SJSA1 (cell line): ENCODE data around the gene ERRFI1. TPM values are rescaled to one million over a fixed set of nuclear protein-coding genes. Genes with fewer than 3 reads are reported as not detected.
A peak's percentile ranks its signal among the peaks of the same experiment; 100 is the strongest.
"Not testable (repeated sequence)": the region's sequence is repeated elsewhere in the genome, so short reads cannot be mapped to it uniquely, and the experiment has no call there.

Experiments
- DNase-seq, 2 experiments: peaks; one replicate each; pipeline ENCODE4 v3.0.0-alpha.2; 2015 to 2020; ENCODE audit warnings: low spot score in 2 of 2, low read depth in 1 of 2
- H3K27ac ChIP-seq: fragments of 250-450 bp; sonication (Bioruptor Pico); 2 replicates; pipeline ENCODE4 v1.5.1; 2020; ENCODE audit warnings: mild to moderate bottlenecking, moderate library complexity
- H3K27me3 ChIP-seq: fragments of 250-450 bp; sonication (Bioruptor Pico); replicated peaks from 2 replicates; pipeline ENCODE4 v1.5.1; 2020; ENCODE audit warnings: mild to moderate bottlenecking, moderate library complexity
- H3K36me3 ChIP-seq: fragments of 250-450 bp; sonication (Bioruptor Pico); 2 replicates; pipeline ENCODE4 v1.5.1; 2020; ENCODE audit warnings: mild to moderate bottlenecking
- H3K4me1 ChIP-seq: fragments of 250-450 bp; sonication (Bioruptor Pico); replicated peaks from 2 replicates; pipeline ENCODE4 v1.6.1; 2021; ENCODE audit warnings: mild to moderate bottlenecking
- H3K4me3 ChIP-seq: fragments of 250-450 bp; sonication (Bioruptor Pico); 2 replicates; pipeline ENCODE4 v1.5.1; 2020; ENCODE audit warnings: mild to moderate bottlenecking
- H3K9me3 ChIP-seq: fragments of 250-450 bp; sonication (Bioruptor Pico); replicated peaks from 2 replicates; pipeline ENCODE4 v1.5.1; 2020; ENCODE audit warnings: mild to moderate bottlenecking
- total RNA-seq: library from RNA; depleted of rRNA; stranded (reverse); fragments of >200 nt; shearing (Covaris generic); gene quantifications from 2 replicates; pipeline ENCODE4 v1.2.3, GENCODE V29; 2014

The ERRFI1 gene
- total RNA-seq, 1 experiment from 2014 or later, result 21.7 TPM

DNA sequence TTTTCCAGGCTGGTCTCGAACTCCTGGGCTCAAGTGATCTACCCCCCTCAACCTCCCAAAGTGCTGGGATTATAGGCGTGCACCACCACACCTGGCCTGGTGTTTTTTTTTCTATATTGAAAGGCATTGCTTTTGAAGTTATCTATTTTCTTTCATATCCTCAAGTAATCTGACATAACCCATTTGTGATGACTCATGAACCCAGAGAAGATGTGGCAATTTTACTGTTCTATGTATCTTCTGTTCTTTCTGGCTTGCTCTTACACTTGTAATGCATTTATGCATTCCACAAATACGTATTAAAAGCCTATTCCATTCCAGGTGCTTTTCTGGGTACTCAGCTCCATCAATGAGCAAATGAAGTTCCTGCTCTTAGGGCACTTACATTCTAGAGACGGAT is 29.9 kb upstream of the ERRFI1 start:
- H3K9me3 ChIP-seq, result no peaks in the 10 kb centered on the region
- H3K36me3 ChIP-seq, result no peaks in the 10 kb centered on the region
- no peak overlapping the region for H3K27ac ChIP-seq
- peaks cover 15% of the 10 kb centered on the region for H3K4me1 ChIP-seq
- no peak for DNase-seq
- no peaks in the 10 kb centered on the region for H3K27me3 ChIP-seq
- no peak overlapping the region for H3K4me3 ChIP-seq

DNA sequence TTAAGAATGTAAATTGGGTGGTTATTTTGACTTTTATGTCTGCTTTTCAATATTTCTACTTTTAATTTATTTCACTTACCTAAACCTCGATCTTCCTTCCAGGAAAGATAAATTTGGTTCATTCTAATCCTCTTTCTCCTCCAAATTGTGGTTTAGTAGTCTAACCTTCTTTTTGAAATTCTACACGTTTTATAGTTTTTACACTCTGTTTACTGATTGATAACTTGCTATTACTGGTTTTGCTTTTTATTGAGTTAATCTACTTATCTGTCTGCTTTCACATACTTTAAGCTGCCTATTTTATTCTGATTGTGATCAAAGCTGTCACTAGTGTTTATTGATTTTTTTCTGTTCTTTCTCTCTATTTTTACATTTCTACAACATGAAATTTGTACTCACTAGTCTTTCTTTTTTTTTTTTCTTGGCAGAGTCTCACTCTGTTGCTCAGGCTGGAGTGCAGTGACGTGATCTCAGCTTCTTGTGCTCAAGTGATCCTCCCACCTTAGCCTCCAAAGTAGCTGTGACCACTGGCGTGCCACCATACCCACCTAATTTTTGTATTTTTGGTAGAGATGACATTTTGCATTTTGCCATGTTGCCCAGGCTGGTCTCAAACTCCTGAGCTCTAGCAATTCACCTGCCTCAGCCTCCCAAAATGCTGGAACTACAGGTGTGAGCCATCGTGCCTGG is 27.9 kb upstream of the ERRFI1 start:
- Histone ChIP-seq H3K4me1 (peaks cover 7% of the 10 kb centered on the region), H3K27ac (no peak overlapping the region), H3K4me3 (no peak overlapping the region), H3K27me3 (no peaks in the 10 kb centered on the region), H3K36me3 (no peaks in the 10 kb centered on the region), H3K9me3 (no peaks in the 10 kb centered on the region)
- DNase-seq, result no peak

DNA sequence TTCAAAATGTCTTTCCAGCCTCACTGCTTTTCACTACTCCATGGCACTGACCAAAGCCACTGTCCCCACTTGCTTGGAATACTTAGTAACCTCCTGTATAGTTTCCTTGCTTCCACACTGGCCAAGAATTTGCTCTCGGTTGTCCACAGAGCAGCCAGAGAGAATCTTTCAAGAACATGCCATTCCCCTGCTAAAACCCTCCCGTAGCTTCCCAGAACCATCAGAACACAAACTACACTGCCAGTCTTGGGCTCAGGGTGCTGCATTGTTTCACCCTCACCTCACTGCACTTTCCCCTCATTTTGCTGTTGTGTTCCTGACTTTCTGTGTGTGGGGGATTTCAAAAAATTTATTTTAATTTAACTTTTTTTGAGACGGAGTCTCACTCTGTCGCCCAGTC is 25.5 kb upstream of the ERRFI1 start:
- H3K4me3 ChIP-seq, result no peak overlapping the region
- peaks cover 13% of the 10 kb centered on the region for H3K4me1 ChIP-seq
- no peaks in the 10 kb centered on the region for H3K9me3 ChIP-seq
- H3K27me3 ChIP-seq, result no peaks in the 10 kb centered on the region
- no peak for DNase-seq
- H3K27ac ChIP-seq, result no peak overlapping the region
- no peaks in the 10 kb centered on the region for H3K36me3 ChIP-seq

DNA sequence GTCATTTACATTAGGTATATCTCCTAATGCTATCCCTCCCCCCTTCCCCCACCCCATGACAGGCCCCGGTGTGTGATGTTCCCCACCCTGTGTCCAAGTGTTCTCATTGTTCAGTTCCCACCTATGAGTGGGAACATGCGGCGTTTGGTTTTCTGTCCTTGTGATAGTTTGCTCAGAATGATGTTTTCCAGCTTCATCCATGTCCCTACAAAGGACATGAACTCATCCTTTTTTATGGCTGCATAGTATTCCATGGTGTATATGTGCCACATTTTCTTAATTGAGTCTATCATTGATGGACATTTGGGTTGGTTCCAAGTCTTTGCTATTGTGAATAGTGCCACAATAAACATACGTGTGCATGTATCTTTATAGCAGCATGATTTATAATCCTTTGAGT is 23.1 kb upstream of the ERRFI1 start:
- peaks cover 25% of the 10 kb centered on the region for H3K4me1 ChIP-seq
- H3K27me3 ChIP-seq, DNase-seq, H3K9me3 ChIP-seq, H3K27ac ChIP-seq, H3K36me3 ChIP-seq, H3K4me3 ChIP-seq: not testable (repeated sequence)

DNA sequence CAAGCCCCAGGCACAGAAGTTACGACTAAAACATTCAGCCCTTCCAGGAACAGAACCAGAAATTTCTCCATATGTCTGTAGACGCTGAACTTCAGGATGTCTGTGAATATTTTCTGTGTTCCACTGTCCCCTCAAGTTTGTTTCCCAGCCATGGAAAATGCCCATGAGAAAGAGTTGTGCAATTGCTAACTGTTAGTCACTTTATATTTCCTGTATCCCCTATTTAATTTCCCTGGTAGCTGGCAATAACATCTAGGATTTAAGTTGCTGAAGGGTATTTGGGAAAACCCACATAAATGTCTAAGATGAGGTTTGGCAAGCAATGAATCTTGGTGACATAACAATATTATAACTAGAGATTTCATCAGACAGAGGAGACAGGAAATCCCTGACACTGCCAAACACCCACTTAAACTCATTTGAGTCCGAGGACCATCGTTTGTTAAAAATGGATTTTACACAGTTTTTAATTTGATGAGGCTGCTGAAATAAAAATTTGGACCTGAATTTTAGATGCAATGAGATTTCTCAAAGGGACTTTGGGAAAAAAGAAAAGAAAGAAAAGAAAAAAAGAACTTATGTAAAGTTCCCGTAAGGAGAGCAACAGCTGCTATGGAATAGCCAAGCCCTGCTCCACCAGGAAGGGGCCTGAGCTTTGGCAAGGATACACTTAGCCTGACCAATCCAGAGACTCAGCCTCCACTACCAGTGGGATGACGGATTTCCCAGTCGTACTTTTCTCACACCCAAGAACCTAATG is 21.8 kb upstream of the ERRFI1 start:
- H3K4me3 ChIP-seq, result no peak overlapping the region
- peaks cover 25% of the 10 kb centered on the region for H3K4me1 ChIP-seq
- DNase-seq, result peak in 1 of 2 experiments; percentile 22
- H3K36me3 ChIP-seq, result no peaks in the 10 kb centered on the region
- no peaks in the 10 kb centered on the region for H3K27me3 ChIP-seq
- H3K9me3 ChIP-seq, result no peaks in the 10 kb centered on the region
- peak overlapping the region; percentile 13; the same call in 1 of the 2 replicates for H3K27ac ChIP-seq

DNA sequence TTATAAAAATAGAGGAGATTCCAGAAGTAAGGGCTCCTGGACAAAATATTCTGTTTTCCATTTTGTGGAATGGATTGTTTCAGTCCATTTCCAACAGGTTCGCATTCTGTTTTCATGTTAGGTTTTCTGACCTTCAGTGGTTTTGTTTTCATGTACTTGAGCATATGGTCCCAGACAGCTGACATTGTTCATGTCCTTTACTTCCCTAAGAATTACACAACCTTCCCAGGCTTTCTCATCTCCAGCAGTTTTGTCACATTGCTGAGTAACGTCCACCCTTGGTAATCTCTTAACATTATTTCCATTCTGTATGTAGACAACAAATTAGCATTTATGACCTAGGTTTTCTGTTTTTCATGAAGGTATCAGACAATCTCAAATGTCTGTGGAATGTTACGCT is 21.0 kb upstream of the ERRFI1 start:
- Histone ChIP-seq H3K9me3 (no peaks in the 10 kb centered on the region), H3K27me3 (no peaks in the 10 kb centered on the region), H3K36me3 (no peaks in the 10 kb centered on the region), H3K4me1 (peaks cover 25% of the 10 kb centered on the region), H3K27ac (no peak overlapping the region), H3K4me3 (no peak overlapping the region)
- no peak for DNase-seq

DNA sequence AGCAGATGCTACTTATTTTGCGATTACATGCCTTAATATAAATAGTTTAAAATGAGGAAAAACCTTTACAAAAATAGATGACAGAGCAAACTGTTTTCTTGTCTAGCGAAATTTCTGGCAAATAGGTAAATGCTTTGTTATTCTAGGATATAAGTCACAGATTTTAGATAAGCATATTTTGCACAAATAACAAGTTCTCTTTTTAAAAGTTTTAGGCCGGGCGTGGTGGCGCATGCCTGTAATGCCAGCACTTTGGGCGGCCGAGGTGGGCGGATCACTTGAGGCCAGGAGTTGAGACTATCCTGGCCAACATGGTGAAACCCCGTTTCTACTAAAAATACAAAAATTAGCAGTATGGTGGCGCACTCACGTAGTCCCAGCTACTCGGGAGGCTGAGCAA is 20.3 kb upstream of the ERRFI1 start:
- no peaks in the 10 kb centered on the region for H3K27me3 ChIP-seq
- no peaks in the 10 kb centered on the region for H3K36me3 ChIP-seq
- H3K9me3 ChIP-seq, result no peaks in the 10 kb centered on the region
- H3K4me3 ChIP-seq, result no peak overlapping the region
- no peak for DNase-seq
- H3K4me1 ChIP-seq, result peaks cover 25% of the 10 kb centered on the region
- H3K27ac ChIP-seq, result peak overlapping the region; percentile 16; the same call in 1 of the 2 replicates

DNA sequence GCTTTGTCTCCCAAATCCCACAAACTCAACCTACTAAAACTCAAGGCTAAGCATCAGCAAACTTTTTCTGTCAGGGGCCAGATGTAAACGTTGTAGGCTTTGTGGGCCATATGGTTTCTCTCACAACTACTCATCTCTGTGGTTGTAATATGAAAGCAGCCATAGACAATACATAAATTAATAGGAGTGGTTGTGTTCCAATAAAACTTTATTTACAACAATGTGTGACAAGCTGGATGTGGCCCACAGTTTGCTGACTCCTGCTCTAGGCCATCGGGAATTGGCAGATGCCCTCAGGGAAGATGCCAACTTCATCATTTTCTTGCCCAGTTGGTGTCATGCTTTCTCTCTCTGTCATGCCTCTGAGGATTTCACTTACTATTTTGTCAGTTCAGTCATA is 17.5 kb upstream of the ERRFI1 start:
- Histone ChIP-seq H3K27ac (no peak overlapping the region), H3K4me1 (peaks cover 40% of the 10 kb centered on the region), H3K27me3 (no peaks in the 10 kb centered on the region), H3K36me3 (no peaks in the 10 kb centered on the region), H3K4me3 (no peak overlapping the region), H3K9me3 (no peaks in the 10 kb centered on the region)
- no peak for DNase-seq

DNA sequence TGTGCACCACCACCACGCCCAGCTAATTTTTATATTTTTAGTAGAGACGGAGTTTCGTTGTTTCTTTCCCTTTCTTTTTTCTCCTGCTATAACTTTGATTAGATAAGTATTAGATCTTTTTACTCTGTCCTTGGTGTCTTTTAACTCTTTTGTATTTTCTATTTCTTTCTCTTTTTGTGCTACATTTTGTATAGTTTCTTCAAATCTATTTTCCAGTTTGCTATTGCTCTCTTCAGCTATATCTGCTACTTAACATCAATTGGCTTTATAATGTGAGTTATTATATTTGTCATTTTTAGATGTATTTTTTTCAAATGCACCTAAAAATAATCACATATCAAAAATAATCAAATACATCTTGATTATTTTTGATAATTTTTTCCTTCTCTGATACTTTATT is 16.0 kb upstream of the ERRFI1 start:
- Histone ChIP-seq H3K27ac (no peak overlapping the region), H3K4me3 (no peak overlapping the region), H3K27me3 (no peaks in the 10 kb centered on the region), H3K9me3 (no peaks in the 10 kb centered on the region), H3K36me3 (no peaks in the 10 kb centered on the region), H3K4me1 (peaks cover 32% of the 10 kb centered on the region)
- no peak for DNase-seq

DNA sequence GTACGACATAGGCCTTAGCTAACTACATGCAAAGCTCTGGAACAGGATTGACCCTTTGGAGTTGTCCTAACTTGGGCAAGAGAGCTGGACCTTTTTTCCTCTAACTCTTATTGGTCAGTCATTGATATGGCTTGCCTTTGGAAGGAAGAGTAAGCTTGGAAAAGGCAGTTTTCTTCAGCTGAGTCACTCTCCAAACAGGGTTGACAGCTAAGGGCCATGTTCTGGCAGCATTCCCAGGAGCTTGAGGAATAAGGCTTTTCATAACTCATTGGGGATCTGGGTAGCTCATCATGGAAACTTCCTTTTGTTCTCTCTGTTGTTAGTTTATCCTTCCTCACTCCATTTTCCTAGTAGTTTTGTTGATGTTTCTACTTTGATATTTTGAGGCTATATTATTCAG is 14.5 kb upstream of the ERRFI1 start:
- Histone ChIP-seq H3K27ac (peak overlapping the region; percentile 44), H3K36me3 (no peaks in the 10 kb centered on the region), H3K4me1 (peaks cover 16% of the 10 kb centered on the region), H3K4me3 (no peak overlapping the region), H3K27me3 (no peaks in the 10 kb centered on the region), H3K9me3 (no peaks in the 10 kb centered on the region)
- DNase-seq, result peak; percentile 90 to 95

DNA sequence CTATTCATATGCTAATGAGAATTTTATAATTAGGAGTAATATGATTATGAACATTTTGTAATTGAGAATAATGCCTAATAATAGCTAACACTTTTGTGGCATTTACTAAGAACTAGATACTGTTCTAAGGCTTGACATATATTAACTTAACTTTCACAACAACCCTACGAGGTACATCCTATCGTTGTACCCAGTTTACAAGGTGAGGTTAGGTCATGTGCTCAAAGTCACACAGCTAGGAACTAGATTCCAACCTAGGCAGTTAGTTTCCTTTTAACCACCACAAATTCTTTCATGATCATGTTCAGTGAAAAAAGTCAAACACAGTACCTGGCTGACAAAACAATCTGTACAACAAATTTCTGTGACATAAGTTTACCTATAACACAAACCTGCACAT is 13.0 kb upstream of the ERRFI1 start:
- H3K9me3 ChIP-seq, result no peaks in the 10 kb centered on the region
- H3K4me3 ChIP-seq, result no peak overlapping the region
- H3K36me3 ChIP-seq, result no peaks in the 10 kb centered on the region
- H3K27me3 ChIP-seq, result no peaks in the 10 kb centered on the region
- H3K4me1 ChIP-seq, result peaks cover 15% of the 10 kb centered on the region
- H3K27ac ChIP-seq, result no peak overlapping the region
- DNase-seq, result no peak

DNA sequence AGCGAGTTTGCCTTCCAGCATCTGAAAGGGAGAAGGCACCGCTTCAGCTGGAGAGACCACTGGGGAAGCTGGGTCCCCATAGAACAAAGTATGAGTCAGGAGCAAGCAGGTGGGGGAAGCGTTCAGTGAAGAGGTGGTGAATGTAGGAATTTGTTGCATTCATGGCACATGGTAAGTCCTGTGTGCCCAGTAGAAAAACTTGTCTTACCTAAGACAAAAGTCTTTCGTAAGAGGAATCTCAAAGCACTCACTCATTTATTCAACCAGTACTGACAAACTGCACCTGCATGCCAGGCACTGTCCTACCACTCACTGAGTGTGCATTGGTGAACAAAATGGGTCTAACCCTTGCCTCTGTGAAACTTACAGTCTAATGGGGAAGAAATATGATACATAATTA is 9.2 kb upstream of the ERRFI1 start:
- Histone ChIP-seq H3K4me1 (peaks cover 4% of the 10 kb centered on the region), H3K36me3 (no peaks in the 10 kb centered on the region), H3K27ac (no peak overlapping the region), H3K4me3 (no peak overlapping the region), H3K27me3 (no peaks in the 10 kb centered on the region), H3K9me3 (no peaks in the 10 kb centered on the region)
- DNase-seq, result no peak

DNA sequence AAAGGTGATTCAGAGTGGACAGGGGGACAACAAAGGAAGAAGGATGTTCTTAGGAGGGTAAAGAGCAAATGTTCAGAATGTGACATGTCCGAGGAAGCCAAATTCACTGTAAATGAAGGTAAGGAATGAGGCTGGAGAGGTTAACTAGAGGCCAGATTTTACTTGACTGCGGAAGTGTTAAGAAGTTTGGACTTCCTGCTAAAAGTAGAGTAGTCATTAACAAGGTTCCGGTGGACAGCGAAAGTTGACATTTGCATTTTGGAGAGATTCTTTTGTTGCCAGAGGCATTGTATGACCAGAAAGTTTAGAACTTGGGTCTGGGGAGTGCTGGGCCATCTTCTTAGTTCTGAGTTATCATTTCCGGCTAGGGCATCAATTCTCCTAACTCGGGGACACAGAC is 7.2 kb upstream of the ERRFI1 start:
- Histone ChIP-seq H3K27me3 (no peaks in the 10 kb centered on the region), H3K4me1 (peaks cover 2% of the 10 kb centered on the region), H3K9me3 (no peaks in the 10 kb centered on the region), H3K36me3 (no peaks in the 10 kb centered on the region), H3K4me3 (no peak overlapping the region), H3K27ac (no peak overlapping the region)
- DNase-seq, result no peak

DNA sequence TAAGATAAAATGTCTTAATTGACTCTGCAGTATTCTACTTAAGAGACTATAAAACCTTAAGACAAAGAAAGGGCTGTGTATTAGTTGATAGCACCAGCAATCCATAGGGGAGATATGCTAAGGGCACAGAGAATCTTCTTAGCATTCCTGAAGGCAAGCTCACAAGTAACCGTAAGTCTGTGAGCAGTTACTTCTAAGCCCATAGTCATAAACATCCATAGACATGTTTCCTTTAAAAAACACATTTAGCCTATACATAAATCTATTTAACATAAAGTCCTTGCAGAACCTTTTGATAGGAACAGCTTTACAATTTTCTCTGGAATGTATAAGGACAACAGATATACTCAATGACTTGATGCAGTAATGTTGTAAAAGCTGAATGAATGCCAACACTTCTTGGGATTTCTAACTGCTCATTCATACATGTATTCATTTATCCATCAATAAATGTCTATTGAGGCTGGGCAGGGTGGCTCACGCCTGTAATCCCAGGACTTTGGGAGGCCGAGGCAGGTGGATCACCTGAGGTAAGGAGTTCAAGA is 6.3 kb upstream of the ERRFI1 start:
- Histone ChIP-seq H3K4me1 (peaks cover 10% of the 10 kb centered on the region), H3K9me3 (no peaks in the 10 kb centered on the region), H3K27me3 (no peaks in the 10 kb centered on the region), H3K4me3 (no peak overlapping the region), H3K36me3 (no peaks in the 10 kb centered on the region), H3K27ac (no peak overlapping the region)
- DNase-seq, result no peak
